NT2/D1 (cell line): Measurements from ENCODE around the gene ROR2.

Source experiments
- DNase-seq: peaks from one replicate; pipeline ENCODE4 v3.0.0-alpha.2; 2011; ENCODE audit warnings: low read depth, low spot score
- H3K27me3 ChIP-seq: 2 replicates; pipeline ENCODE4 v1.6.0; 2011; ENCODE audit warnings: mild to moderate bottlenecking; ENCODE audit not compliant: insufficient read length, insufficient read depth
- H3K36me3 ChIP-seq: 2 replicates; pipeline ENCODE4 v1.6.1; 2011; ENCODE audit warnings: mild to moderate bottlenecking, low read length, mixed read lengths; ENCODE audit not compliant: insufficient read depth, insufficient read length
- H3K4me1 ChIP-seq: 2 replicates; pipeline ENCODE4 v1.5.1; 2011; ENCODE audit not compliant: insufficient read depth, insufficient read length
- H3K4me3 ChIP-seq: 2 replicates; pipeline ENCODE4 v1.5.1; 2011; ENCODE audit warnings: low read depth; ENCODE audit not compliant: insufficient read length
- H3K9ac ChIP-seq: 2 replicates; pipeline ENCODE4 v1.6.0; 2011; ENCODE audit warnings: low read depth; ENCODE audit not compliant: insufficient read length
- H3K9me3 ChIP-seq: 2 replicates; pipeline ENCODE4 v1.5.1; 2011; ENCODE audit warnings: mild to moderate bottlenecking, low read length; ENCODE audit not compliant: insufficient read depth
- SUZ12 ChIP-seq: IDR thresholded peaks from 2 replicates; pipeline ENCODE4 v1.6.1; 2011; ENCODE audit not compliant: insufficient read length, insufficient read depth; ENCODE audit errors: extremely low read depth
- YY1 ChIP-seq: IDR thresholded peaks from 2 replicates; pipeline ENCODE4 v1.6.1; 2011; ENCODE audit not compliant: insufficient read length, insufficient read depth
- ZNF274 ChIP-seq: IDR thresholded peaks from 2 replicates; pipeline ENCODE4 v1.6.1; 2011; ENCODE audit warnings: mild to moderate bottlenecking, low read depth, low read length

Gene ROR2

DNA sequence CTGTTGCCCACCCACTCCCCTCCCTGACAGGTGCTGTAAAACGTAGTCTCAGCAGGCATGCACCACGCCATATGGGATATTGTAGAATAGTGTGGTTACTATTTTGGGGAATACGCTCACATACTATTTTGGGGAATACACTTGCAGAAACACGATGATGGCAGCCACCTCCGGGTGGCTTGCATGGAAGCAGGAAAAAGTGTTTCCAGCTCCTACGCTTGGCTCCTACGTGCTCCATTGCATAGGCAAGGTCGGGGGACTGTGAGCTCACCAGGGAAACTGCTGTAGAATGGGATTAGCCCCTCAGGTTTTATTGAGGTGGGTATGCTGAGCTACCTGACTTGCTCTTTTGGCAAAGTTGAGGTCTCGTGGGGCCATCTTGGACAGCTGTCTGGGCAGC lies 366.1 kb downstream of the ROR2 start:
- no peak for DNase-seq
- Histone ChIP-seq H3K4me3 (no peak overlapping the region), H3K9me3 (no peaks in the 10 kb centered on the region), H3K9ac (no peak overlapping the region), H3K4me1 (peaks cover 4% of the 10 kb centered on the region), H3K36me3 (no peaks in the 10 kb centered on the region), H3K27me3 (no peaks in the 10 kb centered on the region)
- TF ChIP-seq ZNF274: no peak
- TF ChIP-seq SUZ12: no peak
- no peak for TF ChIP-seq YY1

DNA sequence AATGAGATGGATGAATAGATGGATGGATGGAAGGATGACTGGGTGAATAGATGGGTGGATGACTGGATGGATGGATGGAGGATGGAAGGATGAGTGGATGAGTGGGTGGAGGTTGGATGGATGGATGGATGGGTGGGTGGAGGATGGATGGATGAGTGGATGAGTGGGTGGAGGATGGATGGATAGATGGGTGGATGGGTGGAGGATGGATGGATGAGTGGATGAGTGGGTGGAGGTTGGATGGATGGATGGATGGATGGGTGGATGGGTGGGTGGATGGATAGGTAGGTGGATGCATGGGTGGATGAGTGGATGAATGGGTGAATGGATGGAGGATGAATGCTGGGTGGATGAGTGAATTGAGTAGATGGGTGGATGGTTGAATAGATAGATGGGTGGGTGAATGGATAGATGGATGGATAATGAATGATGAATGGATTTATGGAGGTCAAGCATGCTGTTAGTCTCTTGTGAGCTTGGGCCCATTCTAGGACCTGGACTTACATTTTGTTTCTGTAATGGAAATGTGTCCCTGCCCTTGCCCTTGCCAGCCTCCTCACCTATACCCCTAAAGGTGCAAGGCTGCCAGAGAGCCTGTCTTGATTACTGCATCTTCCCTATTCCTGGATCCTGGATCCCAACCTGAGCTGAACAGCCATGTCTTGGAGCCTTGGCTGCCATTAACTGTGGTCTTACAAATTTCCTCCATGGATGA lies 366.7 kb downstream of the ROR2 start:
- Histone ChIP-seq H3K27me3 (no peaks in the 10 kb centered on the region), H3K36me3 (no peaks in the 10 kb centered on the region), H3K4me1 (peaks cover 4% of the 10 kb centered on the region), H3K4me3 (no peak overlapping the region), H3K9me3 (no peaks in the 10 kb centered on the region), H3K9ac (no peak overlapping the region)
- TF ChIP-seq ZNF274: no peak
- no peak for DNase-seq

DNA sequence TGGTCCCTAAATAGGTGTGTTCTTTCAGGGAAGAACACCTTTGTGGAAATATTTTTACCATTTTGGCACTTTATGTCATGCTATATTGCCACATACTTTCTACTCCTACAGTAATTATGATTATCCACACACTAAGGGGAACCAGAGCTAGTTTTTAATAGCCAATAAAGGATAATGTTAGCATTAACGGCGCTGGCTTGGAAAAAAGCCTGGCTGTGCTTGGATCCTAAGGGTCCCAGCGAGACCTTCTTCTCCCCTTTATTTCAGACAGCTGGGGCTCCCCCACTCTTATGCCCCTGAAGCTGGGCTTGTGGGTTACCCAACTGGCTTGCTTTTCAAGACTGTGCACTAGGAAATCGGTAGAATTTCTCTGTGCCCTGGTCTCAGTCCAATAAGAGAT lies 367.8 kb downstream of the ROR2 start:
- no peak for DNase-seq
- no peak overlapping the region for H3K9ac ChIP-seq
- TF ChIP-seq SUZ12: no peak
- no peak for TF ChIP-seq YY1
- no peak for TF ChIP-seq ZNF274

DNA sequence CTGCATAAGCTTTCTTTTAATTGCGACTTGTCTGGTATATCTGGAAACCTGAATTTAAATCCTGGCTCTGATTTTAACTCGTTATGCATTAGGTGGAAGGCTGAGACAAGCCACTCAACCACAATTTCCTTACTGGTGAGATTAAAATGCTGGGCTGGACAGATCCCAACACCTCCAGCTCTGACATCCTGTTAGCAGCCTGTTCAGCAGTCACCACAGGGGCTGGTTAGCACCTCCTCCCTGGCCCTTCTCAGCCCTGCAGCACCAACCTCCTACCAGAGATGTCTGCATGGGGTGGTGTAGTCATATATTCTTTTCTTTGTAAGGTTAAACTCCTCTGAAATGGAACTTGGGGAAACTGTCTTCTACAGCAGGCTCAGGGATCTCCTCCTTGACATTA lies 369.9 kb downstream of the ROR2 start:
- H3K36me3 ChIP-seq: no peaks in the 10 kb centered on the region
- peaks cover 4% of the 10 kb centered on the region for H3K4me1 ChIP-seq
- DNase-seq: no peak
- H3K9ac ChIP-seq: no peak overlapping the region
- TF ChIP-seq SUZ12 (no peak), YY1 (no peak), ZNF274 (no peak)
- H3K27me3 ChIP-seq: no peaks in the 10 kb centered on the region
- H3K9me3 ChIP-seq: no peaks in the 10 kb centered on the region
- no peak overlapping the region for H3K4me3 ChIP-seq

More for the DNA sequence above, 367.8 kb downstream of the ROR2 start:
- Histone ChIP-seq H3K9me3 (no peaks in the 10 kb centered on the region), H3K27me3 (no peaks in the 10 kb centered on the region), H3K4me3 (no peak overlapping the region), H3K4me1 (peaks cover 4% of the 10 kb centered on the region), H3K36me3 (no peaks in the 10 kb centered on the region)

DNA sequence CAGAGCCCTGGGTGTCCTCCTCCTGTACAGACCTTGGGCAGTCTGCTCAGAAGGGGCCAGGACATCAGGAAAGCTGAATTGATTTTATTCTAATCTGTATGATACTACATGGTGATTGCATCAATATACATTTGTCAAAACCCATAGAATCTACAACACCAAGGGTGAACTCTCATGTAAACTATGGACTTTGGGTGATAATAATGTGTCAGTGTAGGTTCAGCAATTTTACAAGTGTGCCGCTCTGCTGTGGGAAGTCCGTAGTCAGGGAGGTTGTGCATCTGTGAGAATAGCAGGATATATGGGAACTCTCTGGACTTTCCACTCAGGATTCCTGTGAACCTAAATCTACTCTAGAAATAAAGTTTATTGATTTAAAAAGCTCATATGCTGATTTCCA lies 371.1 kb downstream of the ROR2 start:
- no peaks in the 10 kb centered on the region for H3K36me3 ChIP-seq
- no peak overlapping the region for H3K4me3 ChIP-seq
- no peaks in the 10 kb centered on the region for H3K9me3 ChIP-seq
- no peak for TF ChIP-seq SUZ12
- TF ChIP-seq YY1: no peak
- no peak for TF ChIP-seq ZNF274
- H3K9ac ChIP-seq: no peak overlapping the region
- DNase-seq: no peak
- no peaks in the 10 kb centered on the region for H3K27me3 ChIP-seq
- H3K4me1 ChIP-seq: peaks cover 4% of the 10 kb centered on the region

DNA sequence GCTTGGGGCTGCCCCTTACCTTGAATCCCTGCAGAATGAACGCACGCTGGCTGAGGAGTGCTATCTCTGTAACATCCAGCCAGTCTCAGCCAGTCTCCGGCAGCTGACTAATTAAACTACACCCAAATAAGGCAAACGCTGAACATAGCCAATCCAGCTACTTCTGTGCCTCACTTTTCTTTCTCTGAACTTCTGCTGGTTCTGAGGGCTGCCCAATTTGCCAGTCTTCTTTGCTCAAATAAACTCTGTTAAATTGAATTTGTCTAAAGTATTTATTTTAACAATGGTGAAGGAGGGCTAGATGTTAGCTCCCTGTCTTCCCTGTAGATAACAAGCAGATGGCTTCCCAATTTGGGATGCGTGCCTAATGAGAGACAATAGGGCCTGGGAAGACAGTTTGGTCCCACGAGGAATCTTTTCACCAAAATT lies 372.4 kb downstream of the ROR2 start:
- peaks cover 10% of the 10 kb centered on the region for H3K4me1 ChIP-seq
- no peak overlapping the region for H3K9ac ChIP-seq
- no peak for TF ChIP-seq SUZ12
- TF ChIP-seq ZNF274: no peak
- no peak for TF ChIP-seq YY1
- no peak for DNase-seq
- no peaks in the 10 kb centered on the region for H3K9me3 ChIP-seq
- no peaks in the 10 kb centered on the region for H3K36me3 ChIP-seq
- H3K4me3 ChIP-seq: no peak overlapping the region
- no peaks in the 10 kb centered on the region for H3K27me3 ChIP-seq

DNA sequence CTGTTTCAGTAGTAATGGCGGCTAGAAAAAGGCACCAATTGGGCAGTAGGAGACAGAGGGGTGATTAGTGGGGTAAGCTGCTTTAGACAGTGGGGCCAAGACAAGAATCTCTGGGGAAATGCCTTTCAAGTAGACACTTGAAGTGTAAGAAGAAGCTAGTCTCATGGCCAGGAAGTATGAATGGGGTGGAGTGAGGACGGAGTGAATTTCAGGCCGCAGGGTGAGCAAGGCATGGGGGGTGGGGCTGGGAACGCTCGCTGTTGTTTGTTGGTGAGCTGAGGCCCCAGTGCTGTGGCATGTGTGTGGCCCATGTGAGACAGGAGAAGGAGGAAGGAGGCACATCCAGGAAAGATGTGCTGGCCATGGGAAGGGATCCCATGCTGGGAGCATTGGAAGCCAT lies 377.2 kb downstream of the ROR2 start:
- peaks cover 6% of the 10 kb centered on the region for H3K4me1 ChIP-seq
- peak; percentile 38 for DNase-seq
- H3K36me3 ChIP-seq: no peaks in the 10 kb centered on the region
- no peaks in the 10 kb centered on the region for H3K27me3 ChIP-seq
- H3K9me3 ChIP-seq: peaks cover 10% of the 10 kb centered on the region
- no peak overlapping the region for H3K4me3 ChIP-seq
- H3K9ac ChIP-seq: no peak overlapping the region
- TF ChIP-seq ZNF274 (no peak), SUZ12 (no peak), YY1 (no peak)
